ENCODE results near the gene YWHAB. TPM values are rescaled to one million over a fixed set of nuclear protein-coding genes. Genes with fewer than 3 reads are reported as not detected.

Gene YWHAB
- total RNA-seq, 4 donors from 2014 or later, result 139 to 182 (median 164) TPM

DNA sequence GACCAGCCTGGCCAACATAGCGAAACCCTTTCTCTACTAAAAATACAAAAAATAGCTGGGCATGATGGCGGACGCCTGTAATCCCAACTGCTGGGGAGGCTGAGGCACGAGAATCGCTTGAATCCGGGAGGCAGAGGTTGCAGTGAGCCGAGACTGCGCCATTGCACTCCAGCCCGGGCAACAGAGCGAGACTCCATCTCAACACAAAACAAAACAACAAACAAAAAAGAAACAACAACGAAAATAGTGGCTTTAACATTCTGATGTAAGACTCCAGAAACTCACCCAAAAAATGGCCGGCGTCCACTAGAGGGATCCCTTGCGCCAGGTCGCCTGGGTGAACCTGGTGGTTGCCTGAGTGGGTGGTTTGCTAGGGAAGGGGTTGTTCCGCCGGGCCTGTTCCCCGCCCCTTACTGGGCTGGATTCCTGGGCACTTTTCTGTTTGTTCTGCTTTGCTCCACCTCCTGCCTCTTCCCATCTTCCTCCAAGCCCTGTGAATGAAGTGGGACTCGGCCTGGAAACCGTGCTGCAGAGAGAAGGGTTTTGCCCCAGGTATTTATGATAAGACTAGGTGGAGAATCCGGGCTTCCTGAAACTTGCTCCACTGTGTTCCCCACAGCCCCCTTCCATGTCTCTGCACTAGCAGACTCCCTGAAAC, 25.9 kb downstream of the YWHAB start:
- Histone ChIP-seq H3K27me3 (no peaks in the 10 kb centered on the region), H3K4me1 (peaks cover 10 to 16% of the 10 kb centered on the region in 2 donors), H3K36me3 (peaks cover 5 to 9% of the 10 kb centered on the region in 2 donors), H3K27ac (no peak overlapping the region), H3K9me3 (no peaks in the 10 kb centered on the region), H3K4me3 (replicated peaks in 1 of 3) (no peak overlapping the region)
- intact Hi-C loops (cut with DNase I), result no loop called here
- TF ChIP-seq CTCF (IDR thresholded peaks at IDR 0.05) (peak in 5 of 6 experiments; percentile 14 to 58 (median 52)), POLR2A (IDR thresholded peaks at IDR 0.05) (no peak)
- 45 to 49% methylated on average over 21 of the region's 21 CpGs for WGBS, 2 donors
- DNase-seq, result peak; percentile 86 to 89

- H3K27me3 ChIP-seq, result no peaks in the 10 kb centered on the region
- no peak overlapping the region for H3K27ac ChIP-seq
- H3K9me3 ChIP-seq, result no peaks in the 10 kb centered on the region
- no peak for TF ChIP-seq POLR2A (IDR thresholded peaks at IDR 0.05)
- TF ChIP-seq CTCF (IDR thresholded peaks at IDR 0.05), result no peak
- peaks cover 10 to 16% of the 10 kb centered on the region in 2 donors for H3K4me1 ChIP-seq
- DNase-seq, result no peak
- WGBS, 2 donors, result 89 to 93% methylated on average over 2 of the region's 2 CpGs
- H3K4me3 ChIP-seq (replicated peaks in 1 of 3), result no peak overlapping the region
- H3K36me3 ChIP-seq, result peaks cover 0 to 1% of the 10 kb centered on the region in 2 donors
- intact Hi-C loops (cut with DNase I), result no loop called here
These were observed 26.7 kb downstream of the YWHAB start for GRCh38 chr20:44912189-44912588.

DNA sequence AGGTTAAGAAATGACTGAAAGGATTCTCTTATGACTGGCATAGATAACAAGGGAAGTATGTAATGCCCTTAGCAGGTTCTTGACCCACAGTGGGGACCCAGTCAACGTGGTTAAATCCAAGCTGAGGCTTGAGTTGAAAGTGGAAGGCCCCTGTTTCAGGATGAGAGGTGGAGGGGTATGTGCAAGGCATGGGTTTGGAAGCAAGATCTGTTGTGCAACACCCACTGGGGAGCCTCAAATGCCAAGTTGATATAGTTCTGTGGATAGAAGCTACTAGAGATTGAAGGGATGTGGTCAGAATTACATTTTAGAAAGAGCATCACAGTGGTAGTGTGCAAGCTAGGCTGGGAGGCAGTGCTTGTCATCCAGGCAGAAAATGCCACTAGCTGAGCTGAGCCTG, 29.4 kb downstream of the YWHAB start:
- intact Hi-C loops (cut with DNase I), result no loop called here
- Histone ChIP-seq H3K9me3 (no peaks in the 10 kb centered on the region), H3K27ac (no peak overlapping the region), H3K4me1 (peaks cover 10 to 11% of the 10 kb centered on the region in 2 donors), H3K27me3 (no peaks in the 10 kb centered on the region), H3K36me3 (peaks cover 0 to 3% of the 10 kb centered on the region in 2 donors), H3K4me3 (replicated peaks in 1 of 3) (no peak overlapping the region)
- WGBS, 2 donors, result 75 to 86% methylated on average over 1 of the region's 1 CpG
- TF ChIP-seq POLR2A (IDR thresholded peaks at IDR 0.05) (no peak), CTCF (IDR thresholded peaks at IDR 0.05) (no peak)
- no peak for DNase-seq

- Histone ChIP-seq H3K9me3 (no peaks in the 10 kb centered on the region), H3K27me3 (no peaks in the 10 kb centered on the region), H3K4me1 (no peaks in the 10 kb centered on the region), H3K4me3 (replicated peaks in 1 of 3) (no peak overlapping the region), H3K27ac (no peak overlapping the region), H3K36me3 (peaks cover 0 to 3% of the 10 kb centered on the region in 2 donors)
- no peak for TF ChIP-seq POLR2A (IDR thresholded peaks at IDR 0.05)
- TF ChIP-seq CTCF (IDR thresholded peaks at IDR 0.05), result no peak
- intact Hi-C loops (cut with DNase I), result no loop called here
- 94 to 97% methylated on average over 12 of the region's 12 CpGs for WGBS, 2 donors
- DNase-seq, result no peak
These were observed 31.1 kb downstream of the YWHAB start for GRCh38 chr20:44916586-44916985.

- Histone ChIP-seq H3K4me1 (no peaks in the 10 kb centered on the region), H3K36me3 (peaks cover 0 to 3% of the 10 kb centered on the region in 2 donors), H3K27me3 (no peaks in the 10 kb centered on the region), H3K27ac (no peak overlapping the region), H3K9me3 (no peaks in the 10 kb centered on the region), H3K4me3 (replicated peaks in 1 of 3) (no peak overlapping the region)
- no peak for DNase-seq
- intact Hi-C loops (cut with DNase I), result no loop called here
- 95 to 100% methylated on average over 2 of the region's 2 CpGs for WGBS, 2 donors
- no peak for TF ChIP-seq CTCF (IDR thresholded peaks at IDR 0.05)
- TF ChIP-seq POLR2A (IDR thresholded peaks at IDR 0.05), result no peak
These were observed 31.9 kb downstream of the YWHAB start for GRCh38 chr20:44917399-44917798.
